ENCODE data around the gene FATE1.

GRCh38 chrX:151711154-151711553, 4.7 kb upstream of the FATE1 start:
- TF ChIP-seq, protein P1, sequence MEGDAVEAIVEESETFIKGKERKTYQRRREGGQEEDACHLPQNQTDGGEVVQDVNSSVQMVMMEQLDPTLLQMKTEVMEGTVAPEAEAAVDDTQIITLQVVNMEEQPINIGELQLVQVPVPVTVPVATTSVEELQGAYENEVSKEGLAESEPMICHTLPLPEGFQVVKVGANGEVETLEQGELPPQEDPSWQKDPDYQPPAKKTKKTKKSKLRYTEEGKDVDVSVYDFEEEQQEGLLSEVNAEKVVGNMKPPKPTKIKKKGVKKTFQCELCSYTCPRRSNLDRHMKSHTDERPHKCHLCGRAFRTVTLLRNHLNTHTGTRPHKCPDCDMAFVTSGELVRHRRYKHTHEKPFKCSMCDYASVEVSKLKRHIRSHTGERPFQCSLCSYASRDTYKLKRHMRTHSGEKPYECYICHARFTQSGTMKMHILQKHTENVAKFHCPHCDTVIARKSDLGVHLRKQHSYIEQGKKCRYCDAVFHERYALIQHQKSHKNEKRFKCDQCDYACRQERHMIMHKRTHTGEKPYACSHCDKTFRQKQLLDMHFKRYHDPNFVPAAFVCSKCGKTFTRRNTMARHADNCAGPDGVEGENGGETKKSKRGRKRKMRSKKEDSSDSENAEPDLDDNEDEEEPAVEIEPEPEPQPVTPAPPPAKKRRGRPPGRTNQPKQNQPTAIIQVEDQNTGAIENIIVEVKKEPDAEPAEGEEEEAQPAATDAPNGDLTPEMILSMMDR (conservative IDR thresholded peaks at IDR 0.05; ENCODE audit: low read depth, low read length): no peak
- TF ChIP-seq EZH2 (IDR thresholded peaks at IDR 0.05; ENCODE audit: borderline replicate concordance, low read depth, low read length, poor library complexity, severe bottlenecking): no peak
